H9 (cell line): ENCODE data around the gene C1QTNF6. TPM values are rescaled to one million over a fixed set of nuclear protein-coding genes. Genes with fewer than 3 reads are reported as not detected.

Source experiments
- DNase-seq: peaks from one replicate; pipeline ENCODE4 v3.0.0-alpha.2; 2017
- H2AFZ ChIP-seq: one replicate; pipeline ENCODE4 v1.6.1; 2013; ENCODE audit warnings: mild to moderate bottlenecking, low read length, control low read depth, moderate library complexity
- H2AK5ac ChIP-seq: 2 replicates; pipeline ENCODE4 v1.6.1; 2013; ENCODE audit warnings: low read length, control low read depth, mixed read lengths; ENCODE audit not compliant: insufficient read length
- H2BK120ac ChIP-seq: one replicate; pipeline ENCODE4 v1.6.1; 2013; ENCODE audit warnings: low read depth, mild to moderate bottlenecking, low read length, control low read depth, inconsistent platforms; ENCODE audit not compliant: poor library complexity, severe bottlenecking
- H2BK12ac ChIP-seq: 2 replicates; pipeline ENCODE4 v1.6.1; 2013; ENCODE audit warnings: low read length, control low read depth, mixed read lengths, low read depth; ENCODE audit not compliant: insufficient read length
- H2BK15ac ChIP-seq: 2 replicates; pipeline ENCODE4 v1.6.1; 2013; ENCODE audit warnings: low read depth, low read length, control low read depth
- H2BK20ac ChIP-seq: one replicate; pipeline ENCODE4 v1.6.1; 2013; ENCODE audit warnings: low read depth, mild to moderate bottlenecking, low read length, control low read depth, inconsistent platforms; ENCODE audit not compliant: poor library complexity, severe bottlenecking
- H2BK5ac ChIP-seq: 2 replicates; pipeline ENCODE4 v1.6.1; 2013; ENCODE audit warnings: low read length, control low read depth, mixed read lengths; ENCODE audit not compliant: insufficient read length
- H3K14ac ChIP-seq: 2 replicates; pipeline ENCODE4 v1.6.1; 2013; ENCODE audit warnings: low read length, control low read depth; ENCODE audit not compliant: insufficient read depth
- H3K18ac ChIP-seq: 2 replicates; pipeline ENCODE4 v1.6.1; 2013; ENCODE audit warnings: low read depth, mild to moderate bottlenecking, mixed read lengths, low read length, control low read depth; ENCODE audit not compliant: insufficient read length
- H3K23ac ChIP-seq: 2 replicates; pipeline ENCODE4 v1.6.1; 2013; ENCODE audit warnings: low read length, control low read depth, mixed read lengths, low read depth; ENCODE audit not compliant: insufficient read length
- H3K23me2 ChIP-seq: 2 replicates; pipeline ENCODE4 v1.6.1; 2013; ENCODE audit warnings: low read depth, mild to moderate bottlenecking, mixed read lengths, low read length, control low read depth; ENCODE audit not compliant: insufficient read length, poor library complexity, severe bottlenecking
- H3K27ac ChIP-seq: 2 replicates; pipeline ENCODE4 v1.5.1; 2013; ENCODE audit warnings: low read length, control low read depth, mixed read lengths, low read depth; ENCODE audit not compliant: insufficient read length
- H3K27me3 ChIP-seq: 2 replicates; pipeline ENCODE4 v1.6.1; 2013; ENCODE audit warnings: low read length, control low read depth, inconsistent platforms; ENCODE audit not compliant: insufficient read depth
- H3K4ac ChIP-seq: 2 replicates; pipeline ENCODE4 v1.6.1; 2013; ENCODE audit warnings: low read depth, mild to moderate bottlenecking, control low read depth, inconsistent platforms, low read length, moderate library complexity
- H3K4me1 ChIP-seq: 2 replicates; pipeline ENCODE4 v1.6.1; 2013; ENCODE audit warnings: low read length, control low read depth, inconsistent platforms; ENCODE audit not compliant: insufficient read depth
- H3K4me2 ChIP-seq: 2 replicates; pipeline ENCODE4 v1.6.1; 2013; ENCODE audit warnings: low read length, control low read depth, mixed read lengths; ENCODE audit not compliant: insufficient read length, insufficient read depth
- H3K56ac ChIP-seq: 2 replicates; pipeline ENCODE4 v1.6.1; 2013; ENCODE audit warnings: low read depth, mild to moderate bottlenecking, mixed read lengths, low read length, control low read depth; ENCODE audit not compliant: insufficient read length
- H3K79me1 ChIP-seq: 2 replicates; pipeline ENCODE4 v1.6.1; 2013; ENCODE audit warnings: low read depth, mild to moderate bottlenecking, moderate library complexity, low read length, control low read depth, inconsistent platforms; ENCODE audit not compliant: insufficient read depth, poor library complexity, severe bottlenecking
- H3K79me2 ChIP-seq: 2 replicates; pipeline ENCODE4 v1.6.1; 2013; ENCODE audit warnings: low read length, control low read depth, inconsistent platforms; ENCODE audit not compliant: insufficient read depth
- H3K9ac ChIP-seq: 2 replicates; pipeline ENCODE4 v1.6.1; 2013; ENCODE audit warnings: low read length, control low read depth, mixed read lengths; ENCODE audit not compliant: insufficient read length; ENCODE audit errors: extremely low read depth
- H3K9me3 ChIP-seq: one replicate; pipeline ENCODE4 v1.6.1; 2013; ENCODE audit warnings: low read depth, low read length, inconsistent platforms; ENCODE audit not compliant: control insufficient read depth
- H3T11ph ChIP-seq: one replicate; pipeline ENCODE4 v1.6.1; 2013; ENCODE audit warnings: mild to moderate bottlenecking, low read length, control low read depth, inconsistent platforms
- H4K20me1 ChIP-seq: one replicate; pipeline ENCODE4 v1.6.1; 2013; ENCODE audit not compliant: control insufficient read depth, insufficient read length, insufficient read depth
- H4K5ac ChIP-seq: 2 replicates; pipeline ENCODE4 v1.6.1; 2013; ENCODE audit warnings: low read depth, mild to moderate bottlenecking, mixed read lengths, low read length, control low read depth; ENCODE audit not compliant: insufficient read length
- H4K8ac ChIP-seq: replicated peaks from 2 replicates; pipeline ENCODE4 v1.6.1; 2013; ENCODE audit warnings: low read length, control low read depth, mixed read lengths, low read depth; ENCODE audit not compliant: insufficient read length
- H4K91ac ChIP-seq: 2 replicates; pipeline ENCODE4 v1.6.1; 2013; ENCODE audit warnings: low read depth, mild to moderate bottlenecking, moderate library complexity, mixed read lengths, low read length, control low read depth; ENCODE audit not compliant: insufficient read length
- H3K27ac Mint-ChIP-seq, 3 experiments: 2 replicates in 2 of 3; 3 replicates in 1 of 3; pipeline ENCODE4 v1.8.0; 2020 to 2021; ENCODE audit warnings: mixed read lengths in 3 of 3, mild to moderate bottlenecking in 1 of 3, moderate library complexity in 1 of 3
- H3K27me3 Mint-ChIP-seq: 2 replicates; pipeline ENCODE4 v1.8.0; 2021; ENCODE audit warnings: low read depth, mild to moderate bottlenecking, moderate library complexity, mixed read lengths
- H3K36me3 Mint-ChIP-seq, 3 experiments: 2 replicates in 2 of 3; 3 replicates in 1 of 3; pipeline ENCODE4 v1.8.0; 2020 to 2021; ENCODE audit warnings: low read depth in 3 of 3, mixed read lengths in 3 of 3; ENCODE audit not compliant: insufficient read depth in 1 of 3
- H3K4me1 Mint-ChIP-seq, 2 experiments: 2 replicates each; pipeline ENCODE4 v1.8.0; 2020; ENCODE audit warnings: mixed read lengths in 2 of 2
- H3K4me3 Mint-ChIP-seq, 2 experiments: 2 replicates in 1 of 2; 3 replicates in 1 of 2; pipeline ENCODE4 v1.8.0; 2020 to 2021; ENCODE audit warnings: mild to moderate bottlenecking in 2 of 2, mixed read lengths in 2 of 2, moderate library complexity in 1 of 2
- H3K9me3 Mint-ChIP-seq, 2 experiments: 2 replicates in 1 of 2; 3 replicates in 1 of 2; pipeline ENCODE4 v1.8.0; 2020; ENCODE audit warnings: mild to moderate bottlenecking in 2 of 2, mixed read lengths in 2 of 2, moderate library complexity in 1 of 2
- WGBS: extraction: QIAGEN DNeasy Blood & Tissue Kit; methylation state at CpG from one replicate; pipeline ENCODE4 v1.1.7; 2013; ENCODE audit warnings: missing lambda C conversion rate, low lambda C conversion rate, mixed read lengths; ENCODE audit not compliant: insufficient read length; ENCODE audit errors: extremely low coverage; 5-methylcytosine and 5-hydroxymethylcytosine counted together
- total RNA-seq: library from RNA; stranded (reverse); gene quantifications from 2 replicates; pipeline ENCODE4 v1.2.1, GENCODE V29; 2021
- TF ChIP-seq, protein P1 (sequence below): fragments of 200-600 bp; sonication (generic); conservative IDR thresholded peaks from 3 replicates; pipeline ENCODE4 v1.8.0; 2021; ENCODE audit warnings: antibody characterized with exemption, mild to moderate bottlenecking

C1QTNF6 gene
- total RNA-seq, 1 experiment from 2014 or later, result 5.0 TPM

GRCh38 chr22:37163575-37164504 is 24.2 kb downstream of the C1QTNF6 start:
- Histone ChIP-seq H4K91ac (no peak overlapping the region), H3K27me3 (no peaks in the 10 kb centered on the region), H4K8ac (no peak overlapping the region), H3K23me2 (no peaks in the 10 kb centered on the region), H2BK15ac (no peak overlapping the region), H3K9ac (no peak overlapping the region), H3K56ac (no peak overlapping the region), H3T11ph (no peak overlapping the region), H3K14ac (no peak overlapping the region; the same call in 1 of the 2 replicates), H3K18ac (no peak overlapping the region), H3K9me3 (no peaks in the 10 kb centered on the region), H3K79me1 (no peaks in the 10 kb centered on the region), H3K4me2 (no peak overlapping the region), H3K4ac (no peak overlapping the region), H2AK5ac (no peak overlapping the region), H2BK12ac (no peak overlapping the region), H4K5ac (no peak overlapping the region), H3K4me1 (no peaks in the 10 kb centered on the region), H3K27ac (no peak overlapping the region), H2AFZ (no peak overlapping the region), H4K20me1 (no peaks in the 10 kb centered on the region), H3K23ac (no peak overlapping the region), H2BK120ac (no peak overlapping the region), H3K79me2 (no peaks in the 10 kb centered on the region), H2BK5ac (no peak overlapping the region), H2BK20ac (no peak overlapping the region)
- Mint-ChIP-seq H3K9me3 (peaks cover 0 to 8% of the 10 kb centered on the region in 2 experiments; a peak in 2 of 5 replicates), H3K4me3 (no peak overlapping the region), H3K27ac (no peak overlapping the region), H3K27me3 (peaks cover 32% of the 10 kb centered on the region), H3K4me1 (peaks cover 16 to 34% of the 10 kb centered on the region in 2 experiments), H3K36me3 (peaks cover 0 to 6% (median 2%) of the 10 kb centered on the region in 3 experiments; a peak in 3 of 7 replicates)
- TF ChIP-seq, protein P1, sequence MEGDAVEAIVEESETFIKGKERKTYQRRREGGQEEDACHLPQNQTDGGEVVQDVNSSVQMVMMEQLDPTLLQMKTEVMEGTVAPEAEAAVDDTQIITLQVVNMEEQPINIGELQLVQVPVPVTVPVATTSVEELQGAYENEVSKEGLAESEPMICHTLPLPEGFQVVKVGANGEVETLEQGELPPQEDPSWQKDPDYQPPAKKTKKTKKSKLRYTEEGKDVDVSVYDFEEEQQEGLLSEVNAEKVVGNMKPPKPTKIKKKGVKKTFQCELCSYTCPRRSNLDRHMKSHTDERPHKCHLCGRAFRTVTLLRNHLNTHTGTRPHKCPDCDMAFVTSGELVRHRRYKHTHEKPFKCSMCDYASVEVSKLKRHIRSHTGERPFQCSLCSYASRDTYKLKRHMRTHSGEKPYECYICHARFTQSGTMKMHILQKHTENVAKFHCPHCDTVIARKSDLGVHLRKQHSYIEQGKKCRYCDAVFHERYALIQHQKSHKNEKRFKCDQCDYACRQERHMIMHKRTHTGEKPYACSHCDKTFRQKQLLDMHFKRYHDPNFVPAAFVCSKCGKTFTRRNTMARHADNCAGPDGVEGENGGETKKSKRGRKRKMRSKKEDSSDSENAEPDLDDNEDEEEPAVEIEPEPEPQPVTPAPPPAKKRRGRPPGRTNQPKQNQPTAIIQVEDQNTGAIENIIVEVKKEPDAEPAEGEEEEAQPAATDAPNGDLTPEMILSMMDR, result no peak
- DNase-seq, result no peak
- no CpG with 5 or more reads among the region's 22 CpGs for WGBS
